ENCODE measurements around the gene KCTD17.

GRCh38 chr22:37028692-37029674 is 22.6 kb upstream of the KCTD17 start:
- no peak for TF ChIP-seq CTCF (IDR thresholded peaks at IDR 0.05)
- no peak for TF ChIP-seq POLR2A (IDR thresholded peaks at IDR 0.05)
